HepG2 (cell line): Measurements from ENCODE around the gene TEDC2. TPM values are rescaled to one million over a fixed set of nuclear protein-coding genes. Genes with fewer than 3 reads are reported as not detected.

Source experiments
- ATAC-seq: fragments of 200-7000 bp; cut with Tn5 transposase; 3 replicates; pipeline ENCODE4 v1.9.1; 2020; ENCODE audit warnings: mild to moderate bottlenecking, moderate library complexity
- BruUV-seq: library from RNA; stranded (reverse); fragments of 400-500 nt; replicated peaks from 2 replicates; lab custom pipeline; 2021; lab: Mats Ljungman, UMichigan
- CTCF ChIA-PET: fragments of 300-600 bp; formaldehyde crosslinking; extraction: SDS; loops from one replicate; lab custom pipeline; 2021; ENCODE audit warnings: low total read pairs, inconsistent platforms, low intra/inter-chr PET ratio; lab: Yijun Ruan, JAX
- POLR2A ChIA-PET: fragments of 350-600 bp; sonication (Branson Sonifier 250); formaldehyde crosslinking; loops from one replicate; lab custom pipeline; 2020; ENCODE audit warnings: antibody characterized with exemption, inconsistent platforms; lab: Yijun Ruan, JAX
- DNase-seq: peaks from one replicate; pipeline ENCODE4 v3.0.0-alpha.2; 2015; ENCODE audit warnings: low spot score
- FAIRE-seq: peaks from 3 replicates; lab custom pipeline; 2011; peaks lifted over from hg19 to GRCh38; lab: Jason Lieb, UNC
- H2AFZ ChIP-seq: one replicate; pipeline ENCODE4 v1.6.1; 2011; ENCODE audit warnings: low read length, inconsistent platforms
- H3K27ac ChIP-seq: fragments of 300-600 bp; 3 replicates; pipeline ENCODE4 v1.8.0; 2011; ENCODE audit warnings: mixed run types, mild to moderate bottlenecking, mixed read lengths, low read length, inconsistent platforms; ENCODE audit not compliant: insufficient read depth; ENCODE audit errors: extremely low read length
- H3K27me3 ChIP-seq, 2 experiments: fragments of 200-600 bp in 1 of 2; 2 replicates in 1 of 2; 3 replicates in 1 of 2; pipeline versions ENCODE4 v1.6.0 to v1.8.0; 2011; ENCODE audit warnings: low read length in 2 of 2, mild to moderate bottlenecking in 2 of 2, moderate library complexity in 2 of 2, inconsistent platforms in 1 of 2; ENCODE audit not compliant: insufficient read depth in 2 of 2, control insufficient read depth in 1 of 2
- H3K36me3 ChIP-seq, 2 experiments: fragments of 200-600 bp in 1 of 2; replicated peaks in 1 of 2; 2 replicates in 1 of 2; 3 replicates in 1 of 2; pipeline versions ENCODE4 v1.5.1 to v1.8.0; 2011; ENCODE audit warnings: low read length in 2 of 2, inconsistent platforms in 1 of 2; ENCODE audit not compliant: insufficient read depth in 2 of 2, control insufficient read depth in 1 of 2
- H3K4me1 ChIP-seq: 2 replicates; pipeline ENCODE4 v1.5.1; 2012; ENCODE audit warnings: low read length, inconsistent platforms; ENCODE audit not compliant: insufficient read depth
- H3K4me2 ChIP-seq: 2 replicates; pipeline ENCODE4 v1.6.0; 2011; ENCODE audit warnings: low read depth, low read length, inconsistent platforms
- H3K4me3 ChIP-seq, 3 experiments: fragments of 200-600 bp in 1 of 3; sonication (generic), shearing (Covaris generic) in 1 of 3; replicated peaks in 1 of 3; 2 replicates each; pipeline ENCODE4 v1.5.1; 2011 to 2016; ENCODE audit warnings: low read length in 3 of 3, inconsistent platforms in 2 of 3, low read depth in 2 of 3, mild to moderate bottlenecking in 2 of 3, control low read depth in 1 of 3, mixed read lengths in 1 of 3; ENCODE audit not compliant: insufficient read depth in 1 of 3
- H3K79me2 ChIP-seq: one replicate; pipeline ENCODE4 v1.6.1; 2011; ENCODE audit warnings: low read length, inconsistent platforms; ENCODE audit not compliant: insufficient read depth
- H3K9ac ChIP-seq: 2 replicates; pipeline ENCODE4 v1.6.0; 2011; ENCODE audit warnings: mild to moderate bottlenecking, low read depth, low read length, inconsistent platforms; ENCODE audit not compliant: insufficient read depth
- H3K9me3 ChIP-seq: 2 replicates; pipeline ENCODE4 v1.5.1; 2012; ENCODE audit warnings: mild to moderate bottlenecking, low read length
- H4K20me1 ChIP-seq: 2 replicates; pipeline ENCODE4 v1.6.0; 2011; ENCODE audit warnings: inconsistent platforms, mild to moderate bottlenecking, low read length, moderate library complexity; ENCODE audit not compliant: insufficient read depth
- GRHL1 ChIP-seq: sonication (generic); formaldehyde crosslinking; conservative IDR thresholded peaks from 2 replicates; pipeline ENCODE4 v1.8.0; 2022; ENCODE audit warnings: missing genetic modification reagents
- HNF4A ChIP-seq: sonication (generic); formaldehyde crosslinking; IDR thresholded peaks from 2 replicates; pipeline ENCODE4 v1.4.0; 2020; ENCODE audit warnings: missing genetic modification reagents
- LCORL ChIP-seq, 2 experiments: fragments of 450-650 bp in 1 of 2; sonication (generic) in 1 of 2; formaldehyde crosslinking in 1 of 2; IDR thresholded peaks; 2 replicates each; pipeline versions ENCODE4 v1.5.0 to v1.6.1; 2017 to 2020; ENCODE audit warnings: antibody characterized with exemption in 1 of 2, missing genetic modification reagents in 1 of 2
- PITX1 ChIP-seq: sonication (generic); formaldehyde crosslinking; IDR thresholded peaks from 2 replicates; pipeline ENCODE4 v1.5.1; 2020; ENCODE audit warnings: mild to moderate bottlenecking, missing genetic modification reagents
- RAD51 ChIP-seq: fragments of 450-650 bp; IDR thresholded peaks from 2 replicates; pipeline ENCODE4 v1.6.1; 2016; ENCODE audit warnings: borderline replicate concordance
- RBAK ChIP-seq: sonication (generic); formaldehyde crosslinking; IDR thresholded peaks from 2 replicates; pipeline ENCODE4 v1.5.1; 2020; ENCODE audit warnings: mild to moderate bottlenecking, missing genetic modification reagents
- YEATS2 ChIP-seq: sonication (generic); formaldehyde crosslinking; IDR thresholded peaks from 2 replicates; pipeline ENCODE4 v1.4.0; 2020; ENCODE audit warnings: missing genetic modification reagents, borderline replicate concordance
- ZNF224 ChIP-seq: sonication (generic); formaldehyde crosslinking; IDR thresholded peaks from 2 replicates; pipeline ENCODE4 v1.5.0; 2020; ENCODE audit warnings: mild to moderate bottlenecking, missing genetic modification reagents
- ZNF629 ChIP-seq: sonication (generic); formaldehyde crosslinking; conservative IDR thresholded peaks from 2 replicates; pipeline ENCODE4 v1.5.0; 2020; ENCODE audit warnings: missing genetic modification reagents
- WGBS: methylation state at CpG from one replicate; pipeline ENCODE4 v1.1.6; 2017; ENCODE audit warnings: low lambda C conversion rate; 5-methylcytosine and 5-hydroxymethylcytosine counted together
- in situ Hi-C: cut with HindIII; loops from 2 replicates; pipeline ENCODE4 v1.10.0; 2017; ENCODE audit warnings: low pct_unique_long_range_greater_than_20kb; ENCODE audit not compliant: extremely low pct_ligation_motif_present
- intact Hi-C: fragments of 100-400 bp; cut with micrococcal nuclease; formaldehyde crosslinking; loops from one replicate; pipeline ENCODE4 v1.10.0; 2022; ENCODE audit not compliant: unreplicated experiment
- polyA plus RNA-seq, 8 experiments: library from polyadenylated mRNA; depleted of rRNA in 3 of 8; stranded (reverse) in 7 of 8; unstranded in 1 of 8; fragments of >200 nt; fragmentation: Illumina TruSeq in 4 of 8; extraction: Trizol in 4 of 8; gene quantifications; 2 replicates each; pipeline versions ENCODE4 v1.2.1 to v1.2.3, GENCODE V29; 2011 to 2016; ENCODE audit warnings: low read depth in 4 of 8, missing spikeins in 1 of 8, mixed read lengths in 1 of 8; ENCODE audit not compliant: insufficient read depth in 1 of 8
- total RNA-seq, 5 experiments: library from RNA; depleted of rRNA; stranded (reverse); fragments of >200 nt; fragmentation: Illumina TruSeq; extraction: Trizol; gene quantifications; 2 replicates each; pipeline ENCODE4 v1.2.3, GENCODE V29; 2016; ENCODE audit warnings: low read depth in 1 of 5

Gene TEDC2
- total and polyA plus RNA-seq, 2 of the 13 experiments (the other 11 are each of a cell fraction or from before 2014, with no cell fraction given) = 6.2 to 24.4 TPM

DNA sequence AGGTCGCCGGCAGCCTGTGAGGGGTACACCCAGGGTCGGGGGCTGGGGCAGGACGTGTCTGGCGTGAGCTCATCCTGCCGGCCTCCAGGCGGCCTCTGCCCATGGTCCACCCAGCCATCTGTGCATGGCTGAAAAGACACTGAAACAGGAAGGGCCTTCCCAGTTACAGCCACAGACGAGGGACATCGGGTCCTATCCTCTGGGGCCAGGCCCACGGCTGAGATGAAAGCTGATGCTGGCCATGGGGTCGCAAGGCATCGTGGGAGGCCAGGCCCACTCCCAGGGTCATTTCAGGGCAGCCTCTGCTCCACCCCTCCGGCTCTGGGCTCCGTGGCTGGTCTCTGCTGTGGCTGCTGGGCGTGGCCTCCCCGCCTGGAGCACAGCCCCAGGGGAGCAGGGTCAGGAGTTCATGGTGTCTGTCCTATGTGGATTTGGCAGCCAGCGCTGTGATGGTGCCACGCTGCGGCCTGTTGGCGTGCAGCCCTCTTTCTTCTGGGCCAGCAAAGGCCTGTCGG, 37.3 kb downstream of the TEDC2 start:
- H4K20me1 ChIP-seq = no peaks in the 10 kb centered on the region
- intact Hi-C loops (no loop called here), in situ Hi-C loops (no loop called here)
- ChIA-PET CTCF (no interaction called here), POLR2A (no interaction called here)
- no peak overlapping the region for H3K4me3 ChIP-seq
- peaks cover 12 to 29% of the 10 kb centered on the region in 2 experiments; a peak in 4 of 5 replicates for H3K36me3 ChIP-seq
- no TSS peak for BruUV-seq
- H3K27ac ChIP-seq = no peak overlapping the region
- H3K79me2 ChIP-seq = no peaks in the 10 kb centered on the region
- H3K4me1 ChIP-seq = peaks cover 12% of the 10 kb centered on the region
- no peaks in the 10 kb centered on the region for H3K27me3 ChIP-seq
- H3K4me2 ChIP-seq = no peak overlapping the region
- no peak for FAIRE-seq
- TF ChIP-seq ZNF224 (CRISPR knock-in tag) (no peak), HNF4A (CRISPR knock-in tag) (no peak), RBAK (CRISPR knock-in tag) (no peak), RAD51 (no peak), PITX1 (CRISPR knock-in tag) (no peak), ZNF629 (CRISPR knock-in tag) (no peak), GRHL1 (CRISPR knock-in tag) (no peak), YEATS2 (CRISPR knock-in tag) (no peak), LCORL (IDR thresholded peaks at IDR 0.05) (no peak), LCORL (CRISPR knock-in tag; IDR thresholded peaks at IDR 0.05) (no peak)
- WGBS = 92% methylated on average over 7 of the region's 21 CpGs
- H2AFZ ChIP-seq = no peak overlapping the region
- DNase-seq = no peak
- no peaks in the 10 kb centered on the region for H3K9me3 ChIP-seq
- no peak for ATAC-seq
- H3K9ac ChIP-seq = no peak overlapping the region
